ENCODE measurements around the gene GPR101. TPM values are rescaled to one million over a fixed set of nuclear protein-coding genes. Genes with fewer than 3 reads are reported as not detected.

Gene GPR101
- total and polyA plus RNA-seq, 9 of the 15 experiments (the other 6 are each of a cell fraction or from before 2014, with no cell fraction given): not detected

DNA sequence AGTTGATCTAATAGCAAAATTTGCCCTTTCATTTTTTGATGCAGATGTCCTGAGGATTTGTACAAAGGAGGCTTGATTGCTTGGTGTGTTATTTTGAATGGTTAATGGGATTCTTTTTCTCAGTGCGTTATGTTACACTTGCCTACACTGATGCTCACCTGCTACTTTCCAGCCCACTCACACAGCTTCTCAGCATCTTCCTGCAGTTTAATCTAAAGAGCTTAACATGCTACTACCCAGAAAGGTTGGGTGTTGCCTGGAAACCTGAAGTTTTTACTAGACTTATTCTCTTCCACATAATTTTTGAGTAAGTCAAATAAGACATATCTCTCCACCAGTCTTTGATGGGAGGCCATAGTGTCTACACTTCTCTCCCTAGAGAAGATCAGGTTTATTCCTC, 9.9 kb upstream of the GPR101 start:
- H3K27me3 ChIP-seq (ENCODE audit: control insufficient read depth in 2 of 2, insufficient read depth in 2 of 2, low read length in 2 of 2): no peaks in the 10 kb centered on the region; a peak in 1 of 5 replicates
- CTCF ChIA-PET (ENCODE audit: low intra/inter-chr PET ratio): no interaction called here
- WGBS (ENCODE audit: insufficient coverage, low coverage, missing lambda C conversion rate): 0% methylated on average over 1 of the region's 1 CpG

More for the DNA sequence above, 9.9 kb upstream of the GPR101 start:
- no peak overlapping the region for H3K4me3 ChIP-seq
- FAIRE-seq (no peak), ATAC-seq (no peak), DNase-seq (ENCODE audit: extremely low read depth in 1 of 4, low spot score in 3 of 4) (no peak)
- no peak overlapping the region for H3K4me2 ChIP-seq (ENCODE audit: insufficient read depth, low read length)
- H4K20me1 ChIP-seq (replicated peaks; ENCODE audit: control insufficient read depth, insufficient read depth, low read length): no peaks in the 10 kb centered on the region
- no TSS peak for BruUV-seq (replicated peaks)
- no peaks in the 10 kb centered on the region for H3K9me1 ChIP-seq (ENCODE audit: control insufficient read depth, insufficient read depth, low read length)
- H3K9me3 ChIP-seq (replicated peaks; ENCODE audit: control insufficient read depth, insufficient read depth, low read depth, low read length): no peaks in the 10 kb centered on the region
- H3K27ac ChIP-seq (ENCODE audit: extremely low read depth, low read depth, low read length): no peak overlapping the region
- H3K79me2 ChIP-seq (ENCODE audit: control insufficient read depth, insufficient read depth, low read length): no peaks in the 10 kb centered on the region
- intact Hi-C loops (cut with micrococcal nuclease): no loop called here
- H3K9ac ChIP-seq (ENCODE audit: insufficient read depth in 1 of 2, low read depth in 2 of 2, low read length in 2 of 2): no peak overlapping the region
- POLR2A ChIA-PET: no interaction called here
- TF ChIP-seq MCM3 (IDR thresholded peaks at IDR 0.05): no peak
- TF ChIP-seq POLR2H (tag; IDR thresholded peaks at IDR 0.05; ENCODE audit: low read depth): no peak
- TF ChIP-seq, protein P1, sequence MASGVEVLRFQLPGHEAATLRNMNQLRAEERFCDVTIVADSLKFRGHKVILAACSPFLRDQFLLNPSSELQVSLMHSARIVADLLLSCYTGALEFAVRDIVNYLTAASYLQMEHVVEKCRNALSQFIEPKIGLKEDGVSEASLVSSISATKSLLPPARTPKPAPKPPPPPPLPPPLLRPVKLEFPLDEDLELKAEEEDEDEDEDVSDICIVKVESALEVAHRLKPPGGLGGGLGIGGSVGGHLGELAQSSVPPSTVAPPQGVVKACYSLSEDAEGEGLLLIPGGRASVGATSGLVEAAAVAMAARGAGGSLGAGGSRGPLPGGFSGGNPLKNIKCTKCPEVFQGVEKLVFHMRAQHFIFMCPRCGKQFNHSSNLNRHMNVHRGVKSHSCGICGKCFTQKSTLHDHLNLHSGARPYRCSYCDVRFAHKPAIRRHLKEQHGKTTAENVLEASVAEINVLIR (CRISPR knock-in tag; IDR thresholded peaks at IDR 0.05): no peak
- TF ChIP-seq CREB1 (IDR thresholded peaks at IDR 0.05): no peak
- TF ChIP-seq CREB1 (CRISPR knock-in tag; IDR thresholded peaks at IDR 0.05): no peak
- TF ChIP-seq POLR3G (IDR thresholded peaks at IDR 0.05; ENCODE audit: extremely low read depth, insufficient read length, insufficient replicate concordance): no peak
- TF ChIP-seq NFRKB (IDR thresholded peaks at IDR 0.05; ENCODE audit: low read depth): no peak
- TF ChIP-seq TSHZ1 (CRISPR knock-in tag; IDR thresholded peaks at IDR 0.05): no peak
- TF ChIP-seq, protein P2, sequence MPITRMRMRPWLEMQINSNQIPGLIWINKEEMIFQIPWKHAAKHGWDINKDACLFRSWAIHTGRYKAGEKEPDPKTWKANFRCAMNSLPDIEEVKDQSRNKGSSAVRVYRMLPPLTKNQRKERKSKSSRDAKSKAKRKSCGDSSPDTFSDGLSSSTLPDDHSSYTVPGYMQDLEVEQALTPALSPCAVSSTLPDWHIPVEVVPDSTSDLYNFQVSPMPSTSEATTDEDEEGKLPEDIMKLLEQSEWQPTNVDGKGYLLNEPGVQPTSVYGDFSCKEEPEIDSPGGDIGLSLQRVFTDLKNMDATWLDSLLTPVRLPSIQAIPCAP (CRISPR knock-in tag; IDR thresholded peaks at IDR 0.05; ENCODE audit: borderline replicate concordance): no peak
- no peak for TF ChIP-seq PHF8 (IDR thresholded peaks at IDR 0.05; ENCODE audit: borderline replicate concordance, low read length)
- TF ChIP-seq ZNF197 (CRISPR knock-in tag; IDR thresholded peaks at IDR 0.05; ENCODE audit: low read depth): no peak
- TF ChIP-seq DNMT1 (IDR thresholded peaks at IDR 0.05): no peak
- no peak for TF ChIP-seq ZNF75A (CRISPR knock-in tag; IDR thresholded peaks at IDR 0.05)
- no peak for TF ChIP-seq ZKSCAN1 (IDR thresholded peaks at IDR 0.05; ENCODE audit: low read depth, low read length)
- H2AFZ ChIP-seq (ENCODE audit: low read depth, low read length): no peak overlapping the region
- in situ Hi-C loops (cut with MboI): no loop called here
- H3K4me1 ChIP-seq (replicated peaks in 1 of 2; ENCODE audit: control insufficient read depth in 2 of 2, insufficient read depth in 2 of 2, low read length in 2 of 2): no peaks in the 10 kb centered on the region
- no peaks in the 10 kb centered on the region for H3K36me3 ChIP-seq (ENCODE audit: control insufficient read depth, insufficient read depth, low read length)
